ENCODE results near the gene C2CD4D.

DNA sequence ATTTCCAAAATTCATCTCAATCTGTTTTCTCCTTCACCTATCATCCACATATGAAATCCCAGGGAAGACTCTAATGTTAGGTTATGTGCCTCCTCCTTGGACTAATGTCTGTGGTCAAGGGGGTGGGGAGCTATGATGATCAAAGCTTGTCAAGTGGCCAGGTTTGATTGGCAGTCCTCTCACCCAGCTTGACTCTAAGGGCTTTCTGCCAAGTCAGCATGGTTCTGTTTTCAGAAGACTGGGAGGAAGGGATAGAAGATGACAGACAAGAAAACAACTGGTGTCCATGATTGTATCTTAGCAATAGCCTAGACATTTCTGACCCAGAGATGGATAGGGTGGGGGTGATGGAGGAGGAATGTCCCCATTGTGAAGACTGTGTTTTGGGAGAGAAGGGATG lies 23.0 kb upstream of the C2CD4D start:
- TF ChIP-seq CTCF (conservative IDR thresholded peaks at IDR 0.05), result no peak
- no peak for TF ChIP-seq EZH2 (IDR thresholded peaks at IDR 0.05; ENCODE audit: low read depth)
